ENCODE data around the gene PRIMA1.

The PRIMA1 gene

DNA sequence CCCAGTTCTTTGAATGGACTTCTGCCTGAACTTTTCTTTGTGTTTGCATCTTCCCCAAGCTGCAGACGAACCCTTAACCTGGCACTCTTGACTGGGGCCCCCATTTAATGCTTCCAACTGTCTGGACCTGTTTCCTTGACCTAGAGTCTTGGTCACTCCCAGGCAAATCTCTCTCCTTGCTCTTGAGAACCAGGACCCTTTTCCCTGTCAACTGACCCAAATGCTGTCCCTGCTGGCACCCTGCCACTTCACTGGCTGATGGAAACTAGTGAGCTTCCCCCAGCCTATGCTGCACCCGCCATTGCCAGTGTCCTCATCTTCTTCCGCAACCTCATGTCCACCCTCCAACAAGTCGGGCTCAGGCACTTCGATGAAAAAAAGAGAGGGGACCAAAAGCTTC is 79.5 kb downstream of the PRIMA1 start:
- DNase-seq: no peak

DNA sequence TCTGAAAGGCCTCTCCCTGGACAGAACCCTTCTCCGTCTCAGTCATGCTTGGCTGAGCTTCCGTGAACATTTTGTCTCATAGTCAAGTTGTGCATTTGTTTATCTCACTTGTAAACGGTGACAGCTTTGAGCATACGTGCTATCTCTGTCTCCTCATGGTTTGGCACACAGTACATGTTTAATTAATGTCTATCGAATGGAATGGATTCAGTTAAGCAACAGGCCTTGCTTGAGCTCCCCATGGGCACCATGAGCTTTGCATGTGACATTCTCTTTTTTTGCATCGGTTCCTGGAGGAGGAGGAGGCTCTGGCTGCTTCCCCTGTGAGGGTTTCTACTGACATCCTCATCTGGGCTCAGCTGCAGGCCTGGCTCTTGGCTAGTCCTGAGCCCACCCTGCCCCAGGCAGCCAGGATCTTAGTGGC is 80.0 kb downstream of the PRIMA1 start:
- peak; percentile 47 for DNase-seq

DNA sequence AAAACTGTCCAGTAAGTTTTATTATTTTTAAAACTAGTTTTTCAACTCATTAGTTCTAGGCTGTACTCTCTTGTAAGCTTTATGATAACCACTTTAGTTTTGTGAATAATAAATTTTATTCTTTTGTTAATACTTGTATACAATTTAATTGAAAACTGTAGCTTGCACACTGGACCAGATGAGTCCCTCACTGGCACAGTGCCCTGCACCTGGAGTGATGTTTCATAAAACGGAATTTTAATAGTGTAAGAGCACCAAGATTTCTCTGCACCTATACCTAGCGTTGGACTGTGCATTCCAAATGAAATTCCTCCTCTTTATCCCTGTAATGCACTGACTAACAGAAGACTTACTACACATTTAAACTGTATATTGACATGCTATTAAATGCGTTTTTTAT is 80.8 kb downstream of the PRIMA1 start:
- DNase-seq: peak; percentile 26

DNA sequence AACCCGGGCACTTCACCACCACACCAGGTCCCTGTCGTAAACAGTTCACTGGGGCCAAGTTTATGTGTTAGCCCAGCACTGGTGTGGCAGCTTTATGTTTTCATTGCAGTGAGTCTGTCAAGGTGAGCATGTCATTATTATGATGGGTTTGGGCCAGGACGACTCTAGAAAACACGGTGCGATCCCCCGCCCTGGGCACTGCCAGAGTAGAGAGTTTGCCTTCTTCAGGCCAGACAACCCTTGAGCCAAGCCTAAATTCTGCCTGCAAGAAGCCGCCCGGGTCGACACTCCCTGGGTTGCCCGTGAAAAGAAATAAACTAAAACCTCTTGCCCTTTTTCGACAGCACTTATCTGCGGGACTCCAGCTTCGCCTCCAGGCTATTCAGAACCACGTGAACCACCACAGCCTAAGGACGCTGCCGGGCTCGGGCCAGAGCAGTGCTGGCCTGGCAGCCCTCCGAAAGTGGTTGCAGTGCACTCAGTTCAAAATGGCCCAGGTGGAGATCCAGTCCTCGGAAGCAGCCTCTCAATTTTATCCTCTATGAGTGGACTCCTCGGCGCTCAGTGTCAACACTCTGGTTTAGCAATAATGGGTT is 81.8 kb downstream of the PRIMA1 start:
- DNase-seq: no peak

DNA sequence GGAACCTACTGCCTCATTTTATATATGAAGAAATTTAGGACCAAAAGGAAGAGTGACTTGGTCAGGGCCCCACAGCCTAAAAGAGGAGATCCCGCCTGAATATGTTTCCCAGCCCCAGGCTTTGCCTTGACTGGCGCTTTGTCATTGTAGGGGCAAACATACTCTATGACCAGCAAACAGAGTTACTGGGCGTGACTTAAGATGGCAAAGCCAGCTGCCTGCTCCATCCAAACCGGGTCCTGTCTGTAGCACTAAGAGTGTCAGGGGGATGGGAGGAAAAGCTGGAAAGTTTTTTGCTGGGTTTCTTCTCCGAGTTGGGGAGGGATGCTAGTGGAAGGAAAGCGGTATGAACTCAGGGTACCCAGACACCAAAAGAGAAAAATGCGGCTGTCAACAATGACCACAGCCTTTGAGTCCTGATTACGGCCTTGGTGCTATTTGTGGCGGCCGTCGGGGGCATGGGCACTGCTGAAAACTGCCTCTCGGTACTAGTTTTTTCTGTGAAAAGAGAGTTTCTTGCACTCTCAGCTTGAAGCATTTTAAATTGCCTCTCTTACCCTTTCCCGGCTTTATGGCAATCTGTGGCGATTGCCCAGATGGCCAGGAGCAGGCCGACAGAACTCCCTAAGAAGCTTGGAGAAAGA is 82.7 kb downstream of the PRIMA1 start:
- DNase-seq: no peak

DNA sequence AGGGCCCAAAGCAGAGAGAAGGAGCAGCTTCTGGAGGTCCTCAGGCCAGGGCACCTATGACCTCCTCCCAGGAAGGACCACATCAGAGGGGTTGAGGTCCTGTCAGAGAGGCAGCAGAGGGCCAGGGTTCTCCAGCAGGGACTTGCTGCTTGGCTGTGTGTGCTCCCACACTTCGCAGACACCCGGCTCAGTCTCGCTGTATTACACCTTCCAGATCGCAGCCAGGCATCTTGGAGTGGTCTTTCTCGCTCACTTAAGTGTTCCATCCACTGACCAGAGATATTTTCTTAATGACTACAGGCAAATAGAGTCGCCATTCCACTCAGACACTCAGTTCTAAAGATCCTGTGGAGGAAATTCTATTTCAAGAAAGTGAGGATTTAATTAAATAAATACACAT is 84.3 kb downstream of the PRIMA1 start:
- DNase-seq: no peak

DNA sequence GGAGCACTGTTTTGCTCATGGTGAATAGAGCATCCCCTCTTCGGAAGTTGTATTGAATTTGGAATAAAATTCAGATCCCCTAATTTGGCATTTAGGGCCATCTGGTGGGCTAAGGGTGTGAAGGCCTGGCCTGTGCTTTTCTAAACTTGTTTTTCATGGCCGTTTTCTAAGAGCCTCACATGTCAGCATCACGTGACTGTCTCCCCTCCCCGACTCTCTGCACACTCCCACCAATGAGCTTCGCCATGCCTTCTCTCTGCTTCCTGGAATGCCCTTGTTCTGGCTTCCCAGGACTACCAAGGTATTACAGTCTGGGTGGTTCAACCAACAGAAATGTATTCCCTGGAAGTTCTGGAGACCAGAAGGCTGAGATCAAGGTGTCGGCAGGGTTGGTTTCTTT is 85.3 kb downstream of the PRIMA1 start:
- DNase-seq: no peak

DNA sequence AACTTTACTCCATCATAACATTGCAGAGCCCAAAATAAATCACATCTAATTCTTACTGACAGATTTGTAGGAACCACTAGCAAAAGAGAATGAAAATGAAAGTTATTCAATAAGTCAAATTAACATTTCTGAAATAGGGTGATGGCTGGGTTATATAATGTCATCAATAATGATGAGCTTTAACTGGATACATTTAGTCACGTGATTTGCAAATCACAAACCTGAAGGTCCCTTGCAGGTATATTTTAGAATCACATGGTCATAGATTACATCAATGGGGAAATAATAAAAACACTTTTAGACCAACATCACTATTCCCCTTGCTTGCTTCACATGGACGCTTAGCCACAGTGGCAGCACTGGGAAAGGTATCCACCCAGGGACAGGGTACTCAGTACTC is 86.7 kb downstream of the PRIMA1 start:
- DNase-seq: no peak

DNA sequence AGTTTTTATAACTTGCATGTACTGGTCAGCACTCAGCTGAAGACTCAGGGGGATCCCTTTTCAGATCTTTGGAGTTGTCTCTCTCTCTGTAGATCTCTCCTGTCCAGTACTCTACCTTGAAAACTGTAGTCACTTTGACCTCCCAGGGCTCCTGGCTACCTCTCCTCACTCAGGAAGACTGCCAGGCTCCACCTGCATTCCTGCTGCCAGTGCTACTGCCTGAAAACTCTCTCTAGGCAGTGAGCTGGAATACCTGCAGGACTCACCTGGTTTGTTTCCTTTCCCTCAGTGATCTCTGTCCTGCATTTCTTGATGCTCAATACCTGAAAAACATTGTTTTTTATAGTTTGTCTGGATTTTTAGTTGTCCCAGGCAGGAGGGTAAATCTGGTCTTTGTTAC is 87.4 kb downstream of the PRIMA1 start:
- no peak for DNase-seq

DNA sequence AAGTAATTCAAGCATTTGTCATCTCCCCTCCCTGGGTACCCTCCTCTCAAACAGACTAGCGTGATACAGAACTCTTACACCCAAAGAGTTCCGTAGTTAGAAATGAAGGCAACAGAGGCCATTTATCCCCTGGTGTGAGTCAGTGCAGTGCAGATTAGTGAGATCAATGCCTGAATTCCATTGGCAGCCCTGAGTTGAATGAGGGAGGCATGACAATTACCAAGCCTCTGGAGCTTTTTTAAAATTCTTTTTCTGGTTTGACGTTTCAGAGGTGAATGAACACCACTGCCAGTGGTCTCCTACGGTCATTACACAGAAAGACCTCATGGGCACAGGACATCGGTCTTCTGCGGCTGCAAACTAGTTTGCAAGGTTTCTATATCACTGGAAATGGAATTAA is 94.4 kb downstream of the PRIMA1 start:
- DNase-seq: no peak

DNA sequence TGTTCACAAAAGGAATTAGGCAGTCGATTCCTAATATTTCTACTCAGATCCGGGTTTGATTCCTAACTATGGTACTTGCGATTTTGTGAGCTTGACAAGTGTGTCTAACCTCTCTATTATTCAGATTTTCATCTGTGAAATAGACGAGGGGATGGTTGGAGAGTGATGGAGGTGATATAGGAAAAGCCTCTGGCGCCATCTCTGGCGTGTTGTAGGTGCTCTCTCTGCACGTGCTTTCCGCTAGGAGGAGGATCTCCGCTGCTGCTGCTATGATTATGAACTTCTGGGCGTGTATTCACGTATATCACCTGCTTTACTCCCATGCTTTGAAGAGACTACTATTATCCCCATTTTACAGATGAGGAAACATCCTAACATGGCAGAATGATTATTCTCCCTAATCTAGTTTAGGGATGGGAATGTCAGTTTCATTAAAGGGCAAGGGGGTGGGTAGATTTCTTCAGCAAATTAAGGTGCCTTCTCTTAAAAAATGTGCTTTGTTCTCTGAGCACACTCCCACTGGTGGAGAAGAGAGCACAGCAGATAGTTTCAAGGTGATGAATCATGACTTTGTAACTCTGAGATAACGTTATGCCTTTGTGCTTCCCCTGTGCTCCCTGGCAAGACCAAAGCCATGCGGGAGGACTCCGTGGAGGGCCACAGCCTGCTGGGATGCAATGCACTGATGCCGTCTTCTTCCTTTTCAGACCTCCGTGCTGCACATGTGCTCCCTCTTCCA is 97.1 kb downstream of the PRIMA1 start:
- no peak for DNase-seq

DNA sequence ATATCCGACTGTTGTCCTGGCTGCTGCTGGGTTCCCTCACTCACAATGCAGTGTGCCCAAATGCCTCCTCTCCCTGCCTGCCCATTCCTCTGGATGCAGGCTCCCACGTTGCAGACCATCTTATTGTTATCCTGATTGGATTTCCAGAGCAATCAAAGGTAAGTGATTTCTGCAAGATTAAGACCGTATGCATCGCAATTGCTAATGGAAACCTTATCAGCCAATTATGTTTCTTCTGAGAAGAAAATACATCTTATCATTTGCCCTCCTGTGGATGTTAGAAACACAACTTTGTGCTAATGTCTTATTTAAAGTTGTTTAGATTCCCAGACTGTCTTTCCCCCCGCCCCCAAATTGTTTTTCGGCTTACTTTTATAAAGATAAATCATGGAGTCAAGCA is 98.1 kb downstream of the PRIMA1 start:
- no peak for DNase-seq

DNA sequence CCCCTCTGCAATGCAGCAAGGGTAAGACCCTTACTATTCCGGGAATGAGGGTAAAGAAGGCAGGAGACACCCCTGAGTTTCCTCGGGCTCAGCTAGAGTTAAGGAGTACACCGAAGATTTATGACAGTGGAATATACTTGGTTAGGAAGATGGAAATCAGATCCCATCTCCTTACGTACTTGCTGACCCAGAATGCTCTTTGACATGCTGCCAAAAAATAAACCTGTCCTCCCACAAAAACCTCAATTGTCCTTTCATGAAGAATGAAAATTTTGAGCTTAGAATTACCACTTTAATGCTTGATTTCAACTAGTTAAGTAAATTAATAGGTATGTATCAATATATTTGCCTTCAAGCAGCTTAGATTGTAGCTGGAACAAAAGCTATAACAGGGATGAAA is 99.5 kb downstream of the PRIMA1 start:
- DNase-seq: no peak

DNA sequence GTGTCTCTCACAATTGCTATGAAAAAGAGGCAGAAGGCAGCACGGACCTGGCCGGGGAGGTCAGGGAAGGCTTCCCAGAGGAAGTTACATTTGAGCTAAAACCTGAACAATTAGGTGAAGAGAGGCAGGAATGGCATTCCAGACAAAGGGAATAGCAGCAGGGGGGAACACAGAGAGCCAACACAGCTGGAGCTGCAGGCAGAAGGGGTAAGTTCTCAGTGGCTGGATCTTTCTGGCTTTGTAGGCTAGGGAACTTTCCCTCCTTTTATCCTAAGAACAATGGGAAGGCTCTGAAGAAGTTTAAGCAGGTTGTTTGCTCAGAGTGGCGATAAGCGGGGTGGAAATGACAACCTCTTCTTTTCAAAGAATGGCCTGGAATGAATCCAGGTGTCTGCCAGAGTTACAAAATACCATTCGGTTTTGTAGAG is 100.0 kb downstream of the PRIMA1 start:
- no peak for DNase-seq

DNA sequence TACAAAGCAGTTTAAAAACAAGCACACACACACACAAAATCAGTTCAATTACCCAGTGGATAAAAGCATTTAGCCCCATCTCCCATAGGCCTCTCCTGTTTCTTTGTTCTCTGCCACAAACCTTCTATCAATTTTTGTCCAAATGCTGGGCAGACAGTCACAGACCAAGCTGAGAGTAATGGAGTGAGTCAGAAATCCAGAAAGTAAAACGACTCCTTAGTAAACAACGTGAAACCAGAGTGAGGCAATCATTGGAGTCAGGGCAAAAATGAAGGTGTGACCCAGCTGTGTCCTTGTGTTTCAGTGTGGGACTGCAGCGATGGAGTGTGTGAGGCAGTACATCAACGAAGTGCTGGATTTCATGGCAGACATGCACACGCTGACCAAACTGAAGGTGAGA is 102.0 kb downstream of the PRIMA1 start:
- DNase-seq: no peak

DNA sequence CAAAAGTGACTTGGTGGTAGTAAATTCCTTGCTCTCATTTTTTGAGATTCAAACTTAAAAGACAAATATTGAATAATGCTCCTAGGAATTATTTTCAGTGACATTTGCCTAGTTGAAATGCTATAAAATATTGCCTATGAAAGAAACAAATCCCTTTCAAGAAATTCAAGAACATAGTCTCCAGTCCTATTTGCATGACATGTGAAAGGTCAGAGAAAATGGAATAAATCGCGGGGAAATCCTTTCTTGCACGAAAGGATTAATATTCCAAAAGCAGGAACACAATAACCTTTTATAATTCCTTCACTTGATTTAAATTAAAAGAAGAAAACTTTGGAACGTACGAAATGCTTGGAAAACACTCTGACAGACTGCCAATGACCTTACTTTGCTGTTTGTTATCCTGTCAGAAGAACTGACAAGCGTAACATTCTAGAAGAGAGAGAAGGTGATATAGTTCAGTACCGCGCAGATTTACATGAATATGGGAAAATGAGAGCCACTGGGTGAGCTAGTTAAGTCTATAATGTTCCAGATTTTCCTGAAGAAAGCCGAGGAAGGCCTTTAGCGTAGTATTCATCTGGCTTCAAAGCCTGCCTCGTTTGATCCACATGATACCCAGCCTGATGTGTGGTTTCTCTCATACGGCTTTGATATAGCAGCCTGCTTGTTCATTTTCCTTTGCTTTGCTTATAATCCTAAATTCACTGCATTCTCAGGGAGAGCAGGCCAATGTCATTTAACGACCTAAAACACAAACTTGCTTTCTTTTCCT is 103.0 kb downstream of the PRIMA1 start:
- no peak for DNase-seq

DNA sequence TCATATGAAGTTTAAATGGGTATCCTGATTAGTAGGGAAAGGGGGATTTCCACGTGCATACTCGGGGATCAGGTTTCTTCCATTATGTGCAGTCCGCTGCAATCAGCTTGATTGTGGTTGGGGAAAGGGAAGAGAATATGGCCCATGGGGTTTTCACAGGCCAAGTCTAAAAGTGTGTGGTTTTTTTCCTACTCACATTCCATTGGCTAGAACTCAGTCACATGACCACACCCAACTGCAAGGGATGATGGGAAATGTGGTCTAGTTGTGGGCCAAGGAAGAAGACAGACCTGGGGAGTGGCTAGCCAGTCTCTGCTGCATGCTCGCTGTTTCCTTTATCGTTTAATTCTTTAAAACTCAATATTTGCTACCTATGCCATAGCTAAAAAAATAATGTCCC is 105.1 kb downstream of the PRIMA1 start:
- no peak for DNase-seq

DNA sequence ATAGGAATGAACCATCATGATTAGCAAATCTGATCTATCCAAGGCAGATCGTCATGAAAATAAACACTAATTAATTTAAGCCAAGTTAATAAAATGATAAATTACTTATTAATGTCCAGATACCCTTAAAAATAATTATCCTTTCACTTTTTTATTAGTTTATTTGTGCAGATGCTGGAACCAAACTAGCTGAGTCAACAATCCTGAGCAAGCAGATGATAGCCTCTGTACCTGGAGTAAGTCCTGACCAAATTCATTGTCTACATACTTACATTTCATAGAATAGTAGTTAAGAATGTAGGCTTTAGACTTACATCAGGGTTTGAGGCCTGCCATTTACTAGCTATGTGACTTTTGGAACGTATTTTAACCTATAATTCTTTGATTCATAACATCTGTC is 105.8 kb downstream of the PRIMA1 start:
- no peak for DNase-seq

DNA sequence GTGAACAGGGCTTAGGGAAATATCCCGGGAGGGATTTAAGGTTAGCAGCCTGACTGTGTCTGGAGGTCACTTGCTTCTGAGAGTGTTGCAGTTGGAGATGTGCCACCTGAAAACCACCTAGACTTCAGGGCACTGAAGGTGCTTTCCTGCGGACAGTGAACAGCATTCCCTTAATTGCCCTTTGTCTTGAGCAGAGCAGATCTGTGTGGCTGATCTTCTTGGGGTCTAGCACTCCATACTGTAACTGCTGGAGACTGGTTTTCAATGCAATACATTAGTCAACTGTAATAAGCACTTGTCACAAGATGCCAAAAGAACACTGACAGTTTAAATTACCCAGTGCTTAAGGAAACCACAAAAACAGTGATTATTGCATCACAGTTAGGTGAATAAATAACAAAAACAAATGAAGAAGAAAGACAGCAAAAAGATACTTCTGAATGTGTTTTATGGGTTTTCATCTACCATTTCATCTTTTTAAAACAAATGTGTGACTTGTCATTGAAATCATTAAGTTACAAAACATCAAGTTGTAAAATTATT is 111.8 kb downstream of the PRIMA1 start:
- DNase-seq: no peak

DNA sequence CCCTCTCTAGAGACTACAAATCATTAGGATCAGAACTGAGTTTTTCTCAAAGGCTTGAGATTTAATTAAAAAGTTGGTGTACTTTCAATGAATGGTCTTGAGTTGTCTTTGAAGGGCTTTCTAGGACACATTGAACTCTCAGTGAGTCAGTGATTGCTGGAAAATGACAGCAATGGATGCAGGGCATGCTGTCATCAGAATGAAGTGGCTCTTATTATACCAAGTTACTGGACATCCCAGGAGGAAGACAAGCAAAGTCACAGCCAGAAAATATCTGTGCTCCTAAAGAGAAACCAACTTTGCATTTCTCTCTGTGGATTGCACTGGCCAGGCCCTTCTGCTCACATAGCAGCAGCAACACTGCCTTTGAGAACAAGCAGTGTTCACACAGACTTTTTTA is 112.6 kb downstream of the PRIMA1 start:
- no peak for DNase-seq

DNA sequence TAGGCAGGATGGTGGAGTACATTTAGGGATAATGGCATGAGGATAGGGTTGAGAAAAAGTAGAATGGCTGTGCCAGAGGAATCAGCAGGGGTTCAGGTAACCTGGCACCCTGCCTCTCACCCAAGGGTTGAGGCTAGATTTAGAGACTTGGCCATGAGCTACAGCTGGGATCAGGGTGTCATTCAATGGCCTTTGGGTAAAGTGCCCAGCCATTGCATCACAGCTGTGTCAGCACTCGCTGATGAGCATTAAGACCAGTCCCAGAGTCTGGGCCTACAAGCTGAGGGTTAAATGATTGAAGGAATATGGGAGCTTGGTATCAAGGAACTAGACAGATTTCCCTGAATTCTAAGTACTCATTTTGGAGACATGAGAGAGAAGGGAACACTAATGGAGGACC is 113.9 kb downstream of the PRIMA1 start:
- no peak for DNase-seq

DNA sequence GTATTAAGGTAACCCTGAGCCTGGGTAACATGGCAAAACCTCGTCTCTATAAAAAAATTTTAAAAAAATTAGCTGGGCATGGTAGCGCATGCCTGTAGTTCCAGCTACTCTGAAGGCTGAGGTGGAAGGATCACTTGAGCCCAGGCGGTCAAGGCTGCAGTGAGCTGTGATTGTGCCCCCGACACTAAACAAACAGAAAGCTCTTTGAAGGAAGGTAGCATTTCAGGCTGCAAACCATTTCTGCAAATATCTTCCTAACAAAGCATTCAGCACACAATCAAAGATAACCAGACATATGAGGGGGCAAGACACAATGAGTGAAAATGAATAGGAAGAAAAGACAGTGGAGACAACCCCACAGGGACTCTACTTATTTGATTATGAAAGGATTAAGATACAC is 118.7 kb downstream of the PRIMA1 start:
- DNase-seq: no peak

Data from NCI-H1694 treated with DMSO at 0.1 percent for 48 hours (cell line).